Activated T-cell treated with anti-CD3 and anti-CD28 coated beads for 1 hour (primary cell): Measurements from ENCODE around the gene DMRTC2.

ENCODE experiments used
- DNase-seq: peaks from one replicate; pipeline ENCODE4 v3.0.0-alpha.2; 2020; ENCODE audit warnings: low read depth

DMRTC2 gene

DNA sequence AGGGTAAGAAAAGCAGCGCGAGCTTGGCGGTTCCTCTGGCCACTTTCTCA lies at the start of gene DMRTC2:
TSS of gene DMRTC2 (plus strand) at position 42 of the 50 bp plus-strand sequence. CDS start 2,387 bp downstream, outside the sequence.
- DNase-seq: no peak

DNA sequence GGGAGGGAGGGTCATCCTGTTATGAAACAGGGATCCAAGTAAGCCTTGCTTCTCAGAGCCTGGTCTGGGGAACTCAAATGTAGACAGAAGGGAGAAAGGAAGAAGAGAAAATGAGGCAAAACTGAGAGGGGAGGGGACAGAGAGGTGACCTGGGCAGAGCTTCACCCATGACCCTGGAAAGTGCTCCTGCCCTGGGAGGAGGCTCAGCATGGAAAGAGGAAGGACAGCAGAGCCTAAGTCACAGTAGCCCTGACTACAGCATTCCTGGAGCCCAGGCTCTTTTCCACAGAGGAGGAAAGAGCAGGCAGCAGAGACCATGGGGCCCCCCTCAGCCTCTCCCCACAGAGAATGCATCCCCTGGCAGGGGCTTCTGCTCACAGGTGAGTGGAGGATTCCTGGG lies 48.5 kb upstream of the DMRTC2 start, which contains the start of gene CEACAM3:
TSS of gene CEACAM3 (plus strand) at position 226 of the 400 bp plus-strand sequence. CDS start at position 317, 91 bp downstream.
- DNase-seq: no peak

DNA sequence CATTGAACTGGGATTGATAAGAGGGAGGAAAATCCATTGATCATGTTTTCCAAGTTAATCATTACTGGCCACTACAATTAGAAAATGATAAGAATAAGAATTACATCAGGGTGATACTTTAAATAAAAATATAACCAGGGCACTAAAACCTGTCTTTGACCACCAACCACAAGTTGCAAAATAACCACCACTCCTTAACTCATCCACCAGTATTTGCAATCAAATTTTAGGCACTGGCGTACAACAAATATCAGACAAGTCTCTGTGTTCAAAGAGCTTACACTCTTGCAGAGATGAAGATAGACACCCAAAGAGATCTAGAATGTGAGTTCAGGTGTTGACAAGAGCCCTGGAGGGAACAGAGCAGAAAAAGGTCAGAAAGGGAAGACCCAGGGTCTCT lies 47.9 kb upstream of the DMRTC2 start:
- DNase-seq: no peak

DNA sequence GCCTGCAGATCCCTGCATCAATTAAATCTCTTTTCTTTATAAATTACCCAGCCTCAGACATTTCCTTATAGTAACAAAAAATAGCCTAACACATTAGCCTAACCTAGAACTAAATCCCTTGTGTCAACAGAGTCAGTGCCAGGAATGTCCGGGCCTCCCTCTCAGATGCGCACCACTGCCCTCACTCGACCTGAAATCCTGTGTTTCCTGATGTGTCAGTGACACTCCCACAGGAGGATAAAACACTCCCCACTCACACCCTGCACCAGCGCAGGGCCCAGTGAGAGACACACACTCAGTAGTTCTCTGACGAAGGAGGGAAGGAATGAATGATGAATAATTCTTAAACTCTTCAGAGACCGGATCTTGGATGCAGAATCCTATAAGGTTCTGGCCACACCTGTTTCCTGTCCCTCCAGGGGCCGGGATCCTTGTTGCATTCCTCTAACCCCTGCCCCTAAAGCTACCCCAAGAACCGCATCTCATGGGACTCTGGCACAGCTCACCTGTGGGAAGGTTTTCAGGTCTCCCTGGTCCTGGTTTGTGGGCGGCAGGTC lies 45.3 kb upstream of the DMRTC2 start:
- no peak for DNase-seq

DNA sequence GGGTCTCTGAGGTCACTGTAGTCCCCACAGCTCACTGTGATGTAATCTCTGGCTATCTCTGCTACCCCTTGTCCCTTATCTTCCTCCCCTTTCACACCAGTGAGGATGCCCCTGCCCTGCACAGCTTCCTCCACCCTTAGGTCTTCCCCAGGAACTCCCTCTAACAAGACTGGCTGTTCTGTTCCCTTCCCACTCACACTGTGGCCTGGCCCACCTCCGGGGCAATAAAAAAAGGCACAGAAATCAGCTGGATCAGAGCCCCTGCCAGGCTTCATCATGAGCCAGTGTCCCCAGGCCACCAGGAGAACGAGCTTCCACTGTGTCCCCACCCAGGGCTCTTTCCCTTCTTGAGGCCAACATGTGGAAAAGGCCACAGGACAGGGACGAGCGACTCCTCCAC lies 43.8 kb upstream of the DMRTC2 start:
- no peak for DNase-seq

DNA sequence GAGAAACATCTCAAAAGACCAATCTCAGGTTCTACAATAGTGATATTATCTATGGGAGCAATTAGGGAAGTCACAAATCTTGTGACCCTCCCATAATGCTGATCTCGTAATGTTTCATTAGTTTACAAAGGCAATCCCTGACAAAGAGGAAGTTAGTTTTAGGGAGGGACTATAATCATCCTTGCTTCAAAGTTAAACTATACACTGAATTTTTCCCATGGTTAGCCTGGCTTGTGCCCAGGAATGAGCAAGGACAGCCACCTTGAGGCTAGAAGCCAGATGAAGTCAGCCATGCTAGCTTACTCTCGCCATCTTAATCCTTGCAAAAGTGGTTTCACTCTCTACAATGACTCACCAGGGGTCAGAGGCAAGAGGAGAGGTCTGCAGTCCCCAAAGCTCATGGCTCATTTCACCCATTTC lies 43.0 kb upstream of the DMRTC2 start:
- DNase-seq: no peak

DNA sequence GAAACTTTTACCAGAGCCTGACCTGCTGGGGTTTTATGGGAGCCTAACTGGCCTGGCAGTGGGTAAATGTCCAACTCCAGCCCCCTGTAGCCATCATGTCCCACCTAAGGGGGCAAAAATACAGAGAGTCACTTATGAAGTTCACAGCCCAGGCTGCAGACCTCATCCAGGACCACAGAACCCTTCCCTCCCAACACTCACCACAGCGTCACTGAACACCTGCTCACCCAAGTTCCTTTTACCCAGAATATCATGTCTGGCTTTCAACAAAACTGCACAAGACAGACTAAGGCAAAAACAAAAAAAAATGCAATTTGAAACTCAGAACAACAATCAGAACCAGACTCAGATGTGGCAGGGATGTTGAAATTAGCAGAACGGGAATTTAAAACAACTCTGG lies 42.1 kb upstream of the DMRTC2 start:
- DNase-seq: no peak

DNA sequence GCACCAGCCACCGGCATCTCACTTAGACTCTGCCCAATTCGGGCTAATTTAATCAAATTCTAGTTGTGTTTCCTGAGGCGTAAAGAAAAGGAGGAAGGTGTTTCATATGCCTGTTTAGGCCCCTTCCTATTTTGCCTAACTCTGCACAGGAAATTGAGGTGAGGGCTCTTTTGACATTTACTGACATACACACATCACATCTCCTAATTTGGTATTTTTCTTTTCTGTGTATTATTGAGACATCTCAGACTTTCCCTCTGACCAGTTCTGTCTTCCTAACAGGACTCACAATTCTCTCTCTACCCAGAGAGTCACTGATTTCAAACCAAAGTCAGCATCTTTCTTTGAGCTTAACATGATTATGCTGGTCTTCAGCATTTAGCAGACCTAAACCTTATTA lies 40.5 kb upstream of the DMRTC2 start:
- DNase-seq: no peak

DNA sequence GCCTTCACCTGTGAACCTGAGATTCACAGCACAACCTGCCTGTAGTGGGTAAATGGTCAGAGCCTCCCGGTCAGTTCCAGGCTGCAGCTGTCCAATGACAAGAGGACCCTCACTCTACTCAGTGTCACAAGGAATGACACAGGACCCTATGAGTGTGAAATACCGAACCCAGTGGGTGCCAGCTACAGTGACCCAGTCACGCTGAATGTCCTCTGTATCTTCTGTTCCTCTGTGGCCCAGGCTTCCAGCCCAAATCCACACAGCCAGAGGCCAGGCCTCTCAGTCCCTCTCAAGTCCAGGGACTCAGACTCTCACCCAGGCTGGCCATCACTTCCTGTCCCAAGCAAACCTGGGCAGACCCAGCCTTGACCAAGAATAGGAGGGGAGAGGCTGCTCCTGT lies 37.7 kb upstream of the DMRTC2 start:
- DNase-seq: no peak

DNA sequence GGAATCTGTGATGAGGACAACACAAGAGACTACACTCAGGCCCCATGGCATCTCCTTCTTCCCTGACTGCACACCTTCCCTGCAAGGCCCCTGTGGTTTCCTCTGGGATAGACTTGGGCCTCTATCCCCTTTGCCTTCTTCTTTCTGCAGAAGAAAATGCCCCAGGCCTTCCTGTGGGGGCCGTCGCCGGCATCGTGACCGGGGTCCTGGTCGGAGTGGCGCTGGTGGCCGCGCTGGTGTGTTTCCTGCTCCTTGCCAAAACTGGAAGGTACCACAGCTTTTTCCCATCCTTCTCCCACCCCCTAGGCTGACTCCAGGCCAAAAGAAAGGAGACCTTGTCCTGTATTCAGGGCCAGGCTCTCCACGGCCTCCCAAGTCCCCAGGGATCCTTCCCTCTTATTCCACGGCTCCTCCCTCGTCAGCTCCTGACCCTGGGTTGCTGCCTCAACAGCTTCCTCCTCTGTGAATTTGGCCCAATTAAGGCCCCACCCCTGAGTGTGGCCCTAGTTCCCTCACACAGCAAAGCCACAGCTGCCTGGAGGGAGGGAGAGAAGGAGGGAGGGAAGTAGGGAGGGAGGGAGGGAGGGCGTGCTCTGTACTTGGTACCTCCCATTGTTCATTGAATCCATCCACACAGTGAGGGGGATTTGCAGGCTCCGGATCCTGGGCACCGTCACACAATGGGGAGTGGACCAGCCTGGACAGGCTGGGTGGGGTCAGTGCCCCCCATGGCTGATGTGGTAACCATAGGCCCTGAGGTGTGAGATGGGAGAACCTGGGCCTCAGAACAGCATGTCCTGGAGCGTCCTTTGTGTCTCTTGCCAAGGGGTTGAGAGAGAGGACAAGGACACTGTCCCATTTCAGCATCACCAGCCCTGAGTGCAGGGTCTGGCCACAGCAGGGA lies 35.9 kb upstream of the DMRTC2 start:
- no peak for DNase-seq

DNA sequence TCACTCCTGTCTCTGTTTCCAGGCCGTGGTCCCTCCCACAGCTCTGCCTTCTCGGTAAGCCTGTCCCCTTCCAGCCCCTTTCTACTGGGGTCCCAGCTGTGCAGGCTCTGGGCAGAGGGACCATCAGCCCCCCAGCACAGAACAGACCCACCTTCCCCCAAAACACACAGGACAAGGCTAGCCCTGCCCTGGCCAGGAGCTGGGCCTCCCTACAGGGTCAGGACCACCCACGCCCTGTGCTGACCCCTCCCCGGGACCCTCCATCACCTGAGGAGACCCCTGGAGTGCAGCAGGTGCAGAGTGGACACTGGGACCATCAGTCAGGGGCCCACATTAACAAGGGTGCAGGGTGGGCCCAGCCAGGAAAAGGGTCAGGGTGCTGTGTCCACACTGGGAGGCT lies 34.5 kb upstream of the DMRTC2 start:
- no peak for DNase-seq

DNA sequence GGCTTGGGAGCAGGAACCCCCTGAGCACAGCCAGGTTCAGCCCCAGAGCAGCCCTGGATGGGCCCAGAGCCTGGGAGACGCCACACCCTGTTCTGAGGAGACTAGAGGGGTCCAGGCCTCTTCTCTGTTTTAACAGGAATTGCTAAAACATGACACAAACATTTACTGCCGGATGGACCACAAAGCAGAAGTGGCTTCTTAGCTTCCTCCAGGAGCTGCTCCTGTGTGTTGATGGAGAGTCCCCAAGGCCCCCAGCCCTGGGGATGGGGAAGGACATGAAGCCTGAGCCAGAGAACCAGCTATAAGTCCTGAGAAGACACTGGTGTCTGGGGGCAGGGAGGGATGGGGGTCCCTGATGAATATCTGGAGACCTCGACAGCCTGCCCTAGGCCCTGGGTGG lies 33.8 kb upstream of the DMRTC2 start:
- DNase-seq: no peak

DNA sequence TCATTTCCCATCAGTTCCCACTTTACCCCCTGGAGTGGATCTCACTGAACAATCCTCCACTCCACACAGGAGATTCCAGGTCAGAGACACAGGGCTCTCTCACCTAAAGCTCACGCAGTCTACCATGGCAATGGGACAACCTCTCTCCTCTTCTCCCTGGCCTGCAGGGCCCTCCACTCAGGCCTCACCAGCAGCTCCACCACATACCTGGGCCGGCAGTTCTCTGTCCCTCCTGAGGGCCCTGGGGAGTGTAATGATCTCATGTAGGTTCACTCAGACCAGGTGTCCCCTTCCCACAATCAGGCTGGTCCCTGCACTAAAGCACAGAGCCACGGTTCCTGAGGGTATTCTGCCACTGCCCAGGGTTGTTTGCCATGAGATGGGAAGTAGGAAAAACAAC lies 32.9 kb upstream of the DMRTC2 start:
- no peak for DNase-seq

DNA sequence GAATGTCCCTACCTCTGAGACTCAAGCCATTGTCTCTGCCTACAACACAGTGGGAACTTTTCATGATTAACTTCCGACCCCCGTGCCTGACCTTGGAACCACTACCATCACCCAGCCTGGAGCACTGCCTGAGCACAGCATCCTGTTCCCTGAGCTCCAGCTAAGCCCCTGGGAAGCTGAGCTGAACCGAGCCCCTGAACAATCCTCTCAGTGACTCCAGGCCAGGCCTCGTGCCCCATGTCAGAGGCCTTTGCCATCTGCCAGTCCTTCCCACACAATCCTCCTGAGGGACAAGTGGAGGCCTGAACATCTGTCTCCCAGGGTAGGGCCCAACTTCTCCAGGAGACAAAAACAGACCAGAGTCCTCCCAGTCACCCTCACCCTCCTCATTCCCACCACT lies 30.9 kb upstream of the DMRTC2 start:
- no peak for DNase-seq

DNA sequence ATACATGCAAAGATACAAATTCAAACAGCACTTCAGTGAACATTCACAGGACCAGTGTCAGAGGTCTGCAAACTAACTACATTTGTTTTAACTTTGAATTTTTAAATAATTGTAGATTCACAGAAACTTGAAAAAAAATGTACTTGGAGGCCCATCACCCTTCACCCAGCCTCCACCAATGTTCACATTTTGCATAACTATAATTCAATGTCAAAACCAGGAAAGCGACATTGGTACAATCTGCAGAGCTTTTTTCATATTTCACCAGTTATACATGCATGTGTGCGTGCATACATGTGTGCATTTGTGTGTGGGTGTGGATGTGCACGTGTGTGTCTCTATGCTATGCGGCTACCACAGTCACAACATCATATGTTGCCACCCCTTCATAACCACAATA lies 29.5 kb upstream of the DMRTC2 start:
- no peak for DNase-seq

DNA sequence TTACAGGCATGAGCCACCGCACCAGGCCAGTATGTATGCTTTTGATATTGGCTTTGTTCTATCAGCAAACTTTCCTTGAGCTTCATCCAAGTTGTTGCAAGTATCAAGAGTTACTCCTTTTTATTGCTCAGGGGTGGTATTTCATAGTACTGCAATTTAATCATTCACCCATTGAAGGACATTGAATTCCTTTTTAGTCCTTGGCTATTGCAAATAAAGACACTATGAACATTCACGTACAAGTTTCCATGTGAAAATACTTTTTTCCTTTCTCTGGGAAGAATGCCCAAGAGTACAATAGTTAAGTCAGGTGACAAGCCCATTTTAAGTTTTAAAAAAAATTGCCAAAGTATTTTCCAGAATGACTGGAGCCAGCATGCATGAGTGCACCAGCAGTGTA lies 28.1 kb upstream of the DMRTC2 start:
- DNase-seq: no peak

DNA sequence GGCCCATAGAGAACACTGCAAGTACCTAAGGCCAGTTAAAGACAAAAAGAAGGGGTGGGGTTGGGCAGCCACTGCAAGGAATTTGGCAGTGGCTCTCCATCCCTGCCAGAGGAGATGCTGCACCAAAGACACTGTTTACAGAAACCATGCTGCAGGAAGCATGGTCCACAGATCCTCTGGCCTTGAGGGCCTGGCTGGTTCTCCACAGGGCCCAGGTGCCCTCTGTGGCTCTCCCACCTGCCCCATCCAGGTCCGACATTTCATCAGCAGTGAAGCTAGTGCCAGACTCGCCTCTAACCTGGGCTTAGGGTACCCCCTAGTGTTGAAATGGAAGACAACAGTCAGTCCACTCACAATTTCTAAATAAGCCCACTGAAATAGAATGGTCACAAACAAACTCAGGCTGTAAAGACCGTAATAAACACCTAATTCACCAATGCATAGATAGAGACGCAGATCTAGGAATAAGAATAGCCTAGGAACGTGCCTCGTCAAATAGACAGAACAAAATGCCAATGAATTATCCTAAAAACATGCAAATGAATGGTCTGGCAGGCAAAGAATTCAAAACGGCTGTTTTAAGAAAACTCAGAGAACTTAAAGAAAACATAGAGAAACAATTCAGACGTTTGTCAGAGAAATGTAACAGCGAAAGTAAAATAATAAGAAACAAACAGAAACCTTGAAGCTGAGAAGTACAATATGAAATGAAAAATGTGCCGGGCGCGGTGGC lies 23.7 kb upstream of the DMRTC2 start:
- no peak for DNase-seq

DNA sequence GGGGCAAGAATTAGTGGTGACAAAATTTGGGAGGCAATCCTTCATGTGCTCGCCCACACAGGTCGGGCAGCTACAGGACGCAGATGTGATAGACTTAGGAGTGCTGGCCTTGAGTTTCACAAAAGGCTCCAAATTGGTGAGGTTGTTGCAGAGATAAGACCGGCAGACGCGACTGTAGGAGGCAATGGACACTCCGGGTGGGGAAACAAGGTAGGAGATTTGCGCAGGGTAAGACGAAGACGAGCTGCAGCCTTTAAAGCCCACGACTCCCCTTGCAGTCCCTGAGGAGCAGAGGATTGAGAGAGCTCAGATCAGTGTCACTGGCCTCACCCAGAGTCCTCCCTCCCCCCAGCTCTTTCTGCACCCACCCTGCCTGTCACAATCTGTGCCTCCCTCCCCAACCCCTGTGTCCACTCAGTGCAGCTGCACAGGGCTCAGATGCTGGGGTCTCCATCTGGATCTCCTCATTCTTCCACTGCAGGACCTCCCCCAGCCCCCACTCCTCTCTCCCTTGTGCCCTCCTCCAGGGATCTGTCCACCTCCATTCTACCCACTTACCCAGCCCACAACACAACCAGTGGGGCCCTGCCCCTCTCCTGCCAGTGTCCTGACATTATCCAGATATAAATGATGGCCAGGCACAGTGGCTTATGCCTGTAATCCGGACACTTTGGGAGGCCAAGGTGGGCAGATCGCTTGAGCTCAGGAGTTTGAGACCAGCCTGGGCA lies 6.7 kb upstream of the DMRTC2 start:
- no peak for DNase-seq

DNA sequence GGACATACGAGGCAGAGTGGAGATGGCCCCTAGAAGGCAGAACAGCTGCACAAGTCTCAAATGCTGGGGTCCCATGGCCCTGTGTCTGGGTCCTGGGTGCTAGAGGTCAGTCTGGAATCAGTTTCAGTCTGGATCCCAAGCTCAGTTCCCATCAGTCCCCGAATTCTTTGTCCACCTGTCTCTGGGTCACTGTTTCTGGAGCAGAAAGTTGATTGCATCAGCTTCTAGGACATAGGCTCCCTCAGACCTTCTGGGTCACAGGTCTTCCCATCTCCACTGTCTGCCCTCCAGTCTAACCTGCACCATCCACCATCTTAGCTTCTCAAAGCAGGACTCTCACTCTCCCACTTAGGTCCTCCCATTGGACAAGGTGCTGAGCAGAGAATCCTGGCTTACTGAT lies 5.6 kb upstream of the DMRTC2 start:
- DNase-seq: no peak

DNA sequence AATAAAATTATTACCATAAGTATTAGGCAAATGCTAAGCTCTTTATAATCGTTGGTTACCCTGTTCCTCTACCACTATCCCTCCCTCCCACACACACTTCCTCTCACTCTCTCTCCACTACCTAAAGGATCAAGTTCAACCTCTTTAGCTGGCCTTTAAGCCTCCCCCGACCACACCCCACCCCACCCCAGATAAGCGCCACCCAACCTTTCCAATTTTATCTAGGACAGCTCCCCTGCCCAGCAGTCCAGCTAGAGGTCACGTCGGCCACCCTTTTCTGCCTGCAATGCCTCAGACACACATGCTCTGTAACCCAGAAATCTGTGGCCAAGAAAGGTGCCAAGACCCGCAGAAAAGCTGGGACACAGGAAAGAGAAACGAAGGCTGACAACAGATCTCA lies 1.5 kb upstream of the DMRTC2 start:
- no peak for DNase-seq

DNA sequence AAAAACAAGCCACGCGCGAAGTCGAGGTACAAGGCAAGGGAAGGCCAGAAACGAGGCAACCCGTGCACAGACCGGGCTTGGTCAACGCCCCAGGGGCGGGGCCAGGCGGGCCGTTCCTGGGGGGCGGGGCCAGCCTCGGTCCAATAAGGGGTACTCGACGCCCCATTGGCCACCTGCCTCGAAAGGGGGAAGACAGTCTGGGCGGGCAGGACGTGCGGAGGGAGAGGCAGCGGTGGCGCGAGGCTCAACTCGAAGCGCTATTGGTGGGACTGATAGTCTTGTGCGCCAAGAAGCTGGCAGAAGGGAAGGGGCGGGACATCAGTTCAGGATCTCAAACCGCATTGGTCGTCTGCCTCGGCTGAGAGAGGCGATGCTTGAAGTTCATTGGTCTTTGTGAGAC lies 241 bp upstream of the DMRTC2 start, which contains the start of gene LYPD4:
TSS of gene LYPD4 (minus strand) at position 83 of the 400 bp plus-strand sequence. CDS start 5,398 bp downstream, outside the sequence.
- DNase-seq: no peak

DNA sequence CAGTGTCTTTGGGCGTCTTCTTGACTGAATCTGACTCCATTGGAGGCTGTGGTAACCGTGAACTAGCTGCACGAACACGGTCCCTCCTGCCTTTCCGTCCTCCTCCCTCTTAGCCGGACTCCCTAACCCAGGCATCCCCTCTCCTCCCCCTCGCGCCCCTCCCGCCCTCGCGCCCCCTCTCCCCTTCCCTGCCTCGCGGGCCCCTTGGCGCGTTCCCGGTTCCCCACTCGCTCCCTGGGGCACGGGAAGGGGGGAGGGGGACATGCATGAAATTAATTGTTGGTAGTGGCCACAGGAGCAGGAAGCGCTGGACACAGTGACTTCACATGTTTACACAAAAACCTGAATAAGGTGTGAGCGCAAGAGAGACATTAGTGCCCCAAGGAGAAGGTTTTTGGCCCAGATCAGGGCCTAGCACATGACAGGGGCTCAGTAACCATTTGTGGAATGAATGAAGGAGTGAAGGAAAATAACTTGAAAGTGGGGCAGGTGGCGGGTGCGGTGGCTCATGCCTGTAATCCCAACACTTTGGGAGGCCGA lies 279 bp downstream of the DMRTC2 start:
- DNase-seq: no peak
